Activated CD8-positive, alpha-beta memory T cell treated with anti-CD3 and anti-CD28 coated beads, Interleukin-2, amount 50 U/mL, for 4 hours (primary cell): Measurements from ENCODE around the gene DESI2.
"Not testable (repeated sequence)": the region's sequence is repeated elsewhere in the genome, so short reads cannot be mapped to it uniquely, and the experiment has no call there.

Experiments
- DNase-seq: peaks from one replicate; pipeline ENCODE4 v3.0.0-alpha.2; 2020

The DESI2 gene

GRCh38 chr1:244655186-244655585 lies 2.3 kb downstream of the DESI2 start:
- DNase-seq: no peak

- DNase-seq: no peak
Measured at GRCh38 chr1:244657421-244657820, 4.5 kb downstream of the DESI2 start.

- DNase-seq: no peak
Measured at GRCh38 chr1:244659694-244660093, 6.8 kb downstream of the DESI2 start.

GRCh38 chr1:244660595-244660994 lies 7.7 kb downstream of the DESI2 start:
- DNase-seq: no peak

GRCh38 chr1:244661569-244662312 lies 8.8 kb downstream of the DESI2 start:
- not testable (repeated sequence) for DNase-seq

GRCh38 chr1:244662599-244662998 lies 9.7 kb downstream of the DESI2 start:
- no peak for DNase-seq

- no peak for DNase-seq
Measured at GRCh38 chr1:244664353-244664752, 11.4 kb downstream of the DESI2 start.

- no peak for DNase-seq
Measured at GRCh38 chr1:244665771-244666217, 12.9 kb downstream of the DESI2 start.

- not testable (repeated sequence) for DNase-seq
Measured at GRCh38 chr1:244666672-244667418, 13.9 kb downstream of the DESI2 start.

GRCh38 chr1:244667797-244668196 lies 14.9 kb downstream of the DESI2 start:
- DNase-seq: no peak

- no peak for DNase-seq
Measured at GRCh38 chr1:244672946-244673682, 20.2 kb downstream of the DESI2 start.

GRCh38 chr1:244674446-244674845 lies 21.5 kb downstream of the DESI2 start:
- no peak for DNase-seq

- DNase-seq: no peak
Measured at GRCh38 chr1:244675167-244675566, 22.2 kb downstream of the DESI2 start.

GRCh38 chr1:244678697-244679096 lies 25.8 kb downstream of the DESI2 start:
- no peak for DNase-seq

GRCh38 chr1:244680667-244681066 lies 27.7 kb downstream of the DESI2 start:
- no peak for DNase-seq

GRCh38 chr1:244682087-244682486 lies 29.2 kb downstream of the DESI2 start:
- not testable (repeated sequence) for DNase-seq

GRCh38 chr1:244695937-244696336 lies 43.0 kb downstream of the DESI2 start:
- DNase-seq: no peak

GRCh38 chr1:244699741-244700140 lies 46.8 kb downstream of the DESI2 start:
- no peak for DNase-seq

- no peak for DNase-seq
Measured at GRCh38 chr1:244700808-244701207, 47.9 kb downstream of the DESI2 start.

GRCh38 chr1:244702620-244703019 lies 49.7 kb downstream of the DESI2 start:
- no peak for DNase-seq

- DNase-seq: no peak
Measured at GRCh38 chr1:244704107-244704506, 51.2 kb downstream of the DESI2 start.

GRCh38 chr1:244705261-244706234 lies 52.6 kb downstream of the DESI2 start:
- DNase-seq: no peak
